Stimulated activated CD8-positive, alpha-beta memory T cell treated with anti-CD3 and anti-CD28 coated beads, Interleukin-4, amount 100 ng/mL, for 24 hours (primary cell): ENCODE results near the gene DBH.

Experiments
- DNase-seq: peaks from one replicate; pipeline ENCODE4 v3.0.0-alpha.2; 2020; ENCODE audit warnings: low read depth

Gene DBH

DNA sequence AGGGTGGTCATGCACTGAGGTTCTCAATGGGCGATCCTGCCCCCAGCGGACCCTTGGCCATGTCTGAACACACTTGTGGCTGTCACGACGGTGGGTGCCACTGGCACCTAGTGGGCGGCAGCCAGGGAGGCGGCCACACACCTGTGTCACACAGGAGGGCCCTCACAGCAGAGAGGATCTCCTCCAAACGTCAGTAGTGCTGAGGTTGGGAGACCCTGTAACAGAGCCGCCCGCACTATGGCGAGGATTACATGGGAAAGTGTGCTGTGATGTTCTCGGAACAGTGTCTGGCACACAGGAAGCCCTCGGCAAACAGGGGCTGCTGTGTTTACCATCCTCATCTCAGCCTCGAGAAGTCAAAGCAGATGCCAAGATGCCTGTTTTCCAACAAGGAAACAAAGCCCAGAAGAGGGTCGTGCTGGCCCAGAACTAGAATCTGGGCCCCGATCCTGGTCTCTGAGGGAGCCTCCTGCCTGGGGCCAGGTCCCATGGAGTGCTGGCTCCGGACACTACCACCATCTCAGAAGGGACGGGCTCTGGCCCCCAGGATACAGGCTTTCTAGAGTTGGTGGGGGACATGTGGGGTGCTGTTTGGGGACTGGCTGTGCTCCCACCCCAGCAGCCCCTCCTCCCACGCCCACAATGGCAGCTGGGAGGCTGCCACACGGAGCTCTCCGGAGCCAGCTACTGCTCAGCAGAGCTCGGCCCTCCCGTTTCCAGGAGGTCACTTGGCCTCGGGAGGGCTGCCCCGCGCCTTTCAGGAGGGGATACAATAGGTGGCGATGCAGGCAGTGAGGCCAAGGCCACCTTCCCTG is 48.2 kb downstream of the DBH start:
- no peak for DNase-seq

- no peak for DNase-seq
Observed at GRCh38 chr9:133684936-133685361, 48.8 kb downstream of the DBH start.

- no peak for DNase-seq
Observed at GRCh38 chr9:133685653-133686609, 49.8 kb downstream of the DBH start.

DNA sequence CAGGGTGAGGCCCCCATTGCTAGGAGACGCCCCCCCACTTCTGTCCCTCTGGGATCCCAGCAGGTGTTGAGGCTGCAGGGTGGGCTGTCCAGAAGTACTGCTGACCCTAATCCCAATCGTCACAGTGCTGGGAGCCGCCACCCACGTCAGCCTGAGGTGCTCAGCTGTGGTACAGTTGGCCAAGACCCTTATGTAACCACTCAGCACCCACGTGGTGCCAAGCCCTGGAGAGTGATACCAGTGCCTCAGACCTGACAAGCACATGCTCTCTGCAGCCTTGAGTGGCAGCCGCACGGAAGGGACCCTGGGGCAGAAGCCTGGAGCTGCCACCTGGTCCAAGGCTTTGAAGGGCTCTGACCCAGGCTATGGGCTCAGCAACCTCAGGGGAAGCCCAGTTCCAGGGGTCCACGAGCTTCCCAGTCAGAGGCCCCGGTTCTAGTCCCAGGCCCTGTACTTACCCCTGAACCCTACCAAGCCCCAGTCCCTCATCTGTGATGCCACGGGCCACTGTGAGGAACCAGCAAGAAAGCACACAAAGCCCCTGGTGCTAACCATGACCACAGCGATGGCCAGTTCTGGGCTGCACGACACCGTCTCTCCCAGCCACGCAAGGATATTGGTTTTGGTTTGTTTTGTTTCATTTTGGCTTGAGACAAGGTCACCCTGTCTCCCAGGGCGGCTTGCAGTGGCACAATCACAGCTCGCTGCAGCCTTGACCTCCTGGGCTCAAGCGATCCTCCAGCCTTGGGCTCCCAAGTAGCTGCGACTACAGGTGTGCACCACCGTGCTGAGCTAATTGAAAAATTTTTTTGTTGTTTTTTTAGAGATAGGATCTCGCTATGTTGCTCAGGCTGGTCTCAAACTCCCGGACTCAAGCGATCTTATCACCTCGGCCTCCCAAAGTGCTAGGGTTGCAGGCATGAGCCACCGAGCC is 50.7 kb downstream of the DBH start:
- no peak for DNase-seq

DNA sequence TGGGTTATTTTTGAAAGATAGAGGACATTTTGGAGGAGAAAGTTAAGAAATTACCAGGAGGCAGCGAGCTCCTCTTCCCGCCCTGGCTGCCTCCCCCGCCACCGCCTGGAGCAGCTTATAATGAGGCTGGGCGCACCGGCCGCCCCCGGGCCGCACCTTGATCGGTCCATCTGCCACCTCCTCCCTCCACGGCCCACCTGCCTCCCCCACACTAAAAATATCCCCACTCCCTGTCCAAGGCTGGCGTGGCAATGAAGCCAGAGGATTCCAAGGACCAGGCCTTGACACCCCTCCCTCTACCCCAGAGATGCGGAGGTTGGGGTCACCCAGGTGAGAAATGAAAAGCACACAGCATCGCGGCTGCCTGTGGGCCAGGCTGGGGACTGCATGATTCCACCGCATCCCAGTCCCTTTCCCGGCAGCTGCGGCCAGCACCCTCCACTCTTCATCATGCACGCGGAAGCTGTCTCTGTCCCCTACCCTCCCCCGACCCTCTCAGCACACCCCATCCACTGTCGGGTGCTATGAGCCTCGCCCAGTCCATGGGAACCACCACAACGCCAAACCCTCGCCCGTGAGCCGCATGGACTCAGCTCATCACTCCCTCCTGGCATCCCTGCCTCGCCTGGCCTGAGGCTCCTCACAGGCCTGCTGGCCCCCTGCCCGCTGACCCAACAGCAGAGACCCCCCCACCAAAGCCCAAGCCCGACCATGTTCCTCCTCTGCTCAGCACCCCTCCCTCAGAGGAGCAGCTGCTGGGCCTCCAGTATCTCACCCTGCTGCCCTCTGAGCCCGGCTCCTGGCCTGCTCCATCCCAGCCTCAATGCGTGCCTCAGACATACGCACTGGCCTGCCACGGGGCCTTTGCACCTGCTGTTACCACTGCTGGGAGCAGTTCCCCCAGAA is 51.9 kb downstream of the DBH start:
- DNase-seq, result no peak

GRCh38 chr9:133689151-133689763 is 53.1 kb downstream of the DBH start:
- no peak for DNase-seq

GRCh38 chr9:133690081-133690561 is 54.0 kb downstream of the DBH start:
- DNase-seq, result no peak

GRCh38 chr9:133691191-133691590 is 55.0 kb downstream of the DBH start:
- no peak for DNase-seq

DNA sequence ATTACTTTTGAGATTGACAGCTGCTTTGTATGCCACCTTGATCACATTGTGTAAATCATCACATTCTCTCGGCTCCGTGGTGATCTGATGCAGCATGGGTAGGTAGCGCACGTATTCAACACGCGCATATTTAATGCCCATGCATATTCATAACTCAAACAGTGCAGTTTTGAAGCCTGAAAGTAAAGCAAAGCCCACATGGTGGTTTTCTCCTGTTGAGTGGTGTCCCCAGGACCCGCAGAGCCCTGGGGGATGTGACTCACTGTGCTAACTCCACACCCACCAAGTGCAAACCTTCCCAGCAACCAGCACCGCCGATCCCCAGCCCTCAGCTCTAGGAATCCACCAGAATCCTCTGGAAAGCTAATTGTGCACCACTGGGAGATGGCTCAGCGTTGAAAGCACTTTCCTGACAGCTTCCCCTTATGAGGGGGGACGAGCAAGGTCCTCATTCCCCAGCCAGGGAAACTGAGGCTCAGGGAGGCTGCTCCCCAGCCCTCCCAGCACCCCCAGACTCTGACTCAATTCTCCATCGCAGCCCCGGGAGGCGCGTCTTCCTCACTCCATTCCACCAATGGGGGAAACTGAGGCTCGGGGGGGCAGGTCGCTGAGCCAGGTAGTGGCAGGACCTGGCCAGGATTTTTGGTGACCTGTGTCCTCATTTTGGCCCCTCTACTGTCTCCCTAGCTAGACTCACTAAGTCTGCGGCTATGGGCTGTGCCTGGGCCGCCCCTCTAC is 55.6 kb downstream of the DBH start:
- no peak for DNase-seq

DNA sequence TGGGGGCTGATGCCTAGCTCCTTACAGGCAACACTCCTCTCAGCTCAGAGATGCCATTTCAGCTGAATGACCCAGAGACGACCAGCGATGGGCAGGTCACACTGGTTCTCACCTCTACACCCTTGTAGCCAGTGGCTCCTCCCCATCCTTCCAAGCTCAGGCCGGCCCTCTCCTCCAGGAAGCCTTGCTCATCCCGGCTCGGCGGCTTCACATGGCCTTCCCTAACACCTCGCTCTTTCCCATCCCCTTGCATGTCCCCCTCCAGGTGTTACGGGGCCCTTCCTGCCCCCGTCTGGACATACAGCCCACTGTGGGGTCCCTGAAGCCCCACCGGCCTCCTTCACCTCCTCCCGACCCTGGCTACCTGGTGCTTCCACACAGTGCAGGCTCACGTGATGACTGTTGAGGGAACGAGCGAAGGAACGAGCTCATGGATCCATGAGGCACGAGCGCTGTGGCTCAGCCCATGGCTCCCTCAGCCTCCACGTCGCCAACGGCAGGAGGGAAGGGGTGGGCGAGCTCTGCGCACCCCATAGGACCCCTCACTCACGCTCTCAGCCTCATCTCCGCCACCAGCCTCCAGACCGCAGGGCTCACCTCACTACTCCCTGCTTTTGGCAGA is 56.3 kb downstream of the DBH start:
- no peak for DNase-seq

DNA sequence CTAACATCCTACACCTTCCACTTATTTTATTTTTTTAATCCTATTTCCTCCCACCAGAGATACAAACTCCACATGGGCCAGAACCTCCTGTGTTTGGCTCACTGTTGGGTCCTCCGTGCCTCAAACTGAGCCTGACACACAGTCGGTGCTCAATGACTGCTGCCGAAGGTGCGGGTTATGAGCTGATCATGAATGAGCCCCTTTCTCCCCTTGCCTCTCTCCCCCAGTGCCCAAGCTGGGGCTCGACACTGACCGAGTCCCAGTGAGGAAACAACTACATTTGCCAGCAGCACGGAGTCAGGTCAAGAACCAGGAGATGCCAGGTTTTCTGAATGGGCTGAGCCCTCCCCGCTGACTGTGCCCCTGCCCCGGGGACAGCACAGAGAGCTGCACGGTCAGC is 57.0 kb downstream of the DBH start:
- DNase-seq, result no peak

GRCh38 chr9:133693703-133694529 is 57.8 kb downstream of the DBH start:
- DNase-seq, result no peak

DNA sequence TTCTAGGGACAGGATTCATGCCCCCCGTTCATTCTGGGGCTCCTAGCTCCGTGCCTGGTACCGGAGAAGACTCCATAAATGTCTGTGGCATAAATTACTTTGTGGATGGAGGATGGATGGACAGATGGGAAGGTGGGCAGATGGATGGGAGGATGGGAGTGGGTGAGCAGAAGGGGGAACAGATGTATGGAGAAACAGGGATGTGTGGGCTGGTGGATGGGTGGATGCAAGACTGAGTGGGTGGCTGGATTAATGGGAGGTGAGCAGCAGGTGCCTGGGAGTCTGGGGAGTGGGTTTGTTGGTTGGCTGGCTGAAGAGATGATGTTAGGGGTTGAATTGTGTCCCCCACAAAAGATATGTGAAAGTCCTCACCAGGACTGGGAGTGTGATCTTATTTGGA is 58.5 kb downstream of the DBH start:
- DNase-seq, result no peak

DNA sequence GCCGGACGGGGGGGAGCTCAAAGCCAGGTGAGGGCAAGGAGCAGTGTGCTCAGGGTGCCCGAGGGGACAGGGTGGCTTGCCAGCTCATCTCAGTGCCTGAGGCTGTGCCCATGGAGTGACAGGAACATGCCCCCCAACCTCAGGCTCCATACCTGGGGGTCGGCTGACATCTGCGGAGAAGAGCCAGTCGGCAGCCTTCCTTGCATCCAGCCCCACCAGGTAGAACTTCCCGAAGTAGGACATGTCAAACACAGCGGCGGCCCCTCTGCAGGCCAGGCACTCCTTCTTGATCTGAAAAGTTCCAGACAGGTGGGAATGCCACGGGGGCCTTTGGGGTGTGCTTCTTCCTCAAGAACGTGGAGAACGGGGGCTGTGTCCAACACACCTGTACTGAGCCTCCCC is 59.9 kb downstream of the DBH start:
- no peak for DNase-seq

GRCh38 chr9:133699546-133699945 is 63.4 kb downstream of the DBH start:
- no peak for DNase-seq

- no peak for DNase-seq
Observed at GRCh38 chr9:133700819-133701320, 64.7 kb downstream of the DBH start.

- no peak for DNase-seq
Observed at GRCh38 chr9:133701321-133701980, 65.3 kb downstream of the DBH start.
